HG03442 (cell line): ENCODE data around the gene KCNIP1.
"Not testable (repeated sequence)": the region's sequence is repeated elsewhere in the genome, so short reads cannot be mapped to it uniquely, and the experiment has no call there.

ENCODE experiments used
- ATAC-seq: cut with Tn5 transposase; IDR thresholded peaks from one replicate; pipeline ENCODE4 v1.9.1; 2021; ENCODE audit warnings: mild to moderate bottlenecking, moderate library complexity; ENCODE audit not compliant: unreplicated experiment

Gene KCNIP1

GRCh38 chr5:170746075-170746960 lies 242.5 kb downstream of the KCNIP1 start:
- no peak for ATAC-seq

GRCh38 chr5:170746961-170747340 lies 243.1 kb downstream of the KCNIP1 start:
- ATAC-seq = no peak

GRCh38 chr5:170747357-170747756 lies 243.5 kb downstream of the KCNIP1 start:
- ATAC-seq = no peak

- no peak for ATAC-seq
Measured at GRCh38 chr5:170747851-170748250, 244.0 kb downstream of the KCNIP1 start.

DNA sequence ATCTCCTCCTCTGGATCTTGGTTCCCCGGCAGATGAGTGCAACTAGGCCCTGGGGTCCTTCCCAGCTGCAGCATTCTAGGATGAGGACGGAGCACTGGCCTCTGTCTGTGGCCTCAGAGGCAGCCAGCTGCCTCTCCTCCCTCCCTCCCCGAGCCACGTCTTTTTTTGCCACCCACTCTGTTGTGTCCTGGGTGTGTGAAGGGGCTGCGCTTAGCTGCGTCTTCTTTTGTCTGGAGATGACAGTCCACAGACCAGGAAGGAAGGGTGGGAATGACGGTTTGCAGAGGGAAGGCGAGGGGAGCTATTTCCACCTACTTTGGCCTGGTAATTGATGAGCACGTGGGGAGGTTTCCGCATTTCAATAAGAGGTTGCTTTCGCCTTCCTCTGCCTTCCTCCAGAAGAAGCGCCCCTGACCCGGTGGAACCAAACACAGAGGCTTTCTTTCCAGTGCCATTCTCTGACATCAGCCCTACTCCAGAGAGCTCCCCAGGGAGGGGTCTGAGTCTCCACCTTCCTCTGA lies 245.2 kb downstream of the KCNIP1 start:
- ATAC-seq = no peak

DNA sequence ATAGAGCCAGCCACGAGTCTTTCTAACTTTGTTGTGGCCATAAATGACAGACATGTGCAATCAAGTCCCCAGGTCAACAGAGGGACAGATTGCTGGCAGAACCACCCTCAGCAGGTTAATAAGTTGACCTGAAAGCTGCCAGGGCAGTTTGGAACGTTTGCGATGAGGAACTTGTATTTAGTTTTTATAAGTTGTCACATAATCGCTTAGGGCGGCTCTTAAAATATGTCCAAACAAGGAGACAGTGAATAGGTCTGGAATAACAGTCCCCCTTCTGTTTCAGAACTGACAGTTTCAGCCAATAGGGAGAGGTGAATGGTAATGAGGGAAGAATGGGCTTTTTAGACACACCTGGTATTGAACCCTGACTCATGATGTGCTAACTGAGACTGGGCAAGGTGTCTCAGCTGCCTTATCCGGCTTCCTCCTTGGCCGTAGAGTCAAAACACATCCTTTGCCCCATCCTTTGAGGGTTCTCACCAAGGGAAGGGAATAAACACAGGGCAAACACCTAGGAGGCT lies 246.2 kb downstream of the KCNIP1 start:
- ATAC-seq = no peak

DNA sequence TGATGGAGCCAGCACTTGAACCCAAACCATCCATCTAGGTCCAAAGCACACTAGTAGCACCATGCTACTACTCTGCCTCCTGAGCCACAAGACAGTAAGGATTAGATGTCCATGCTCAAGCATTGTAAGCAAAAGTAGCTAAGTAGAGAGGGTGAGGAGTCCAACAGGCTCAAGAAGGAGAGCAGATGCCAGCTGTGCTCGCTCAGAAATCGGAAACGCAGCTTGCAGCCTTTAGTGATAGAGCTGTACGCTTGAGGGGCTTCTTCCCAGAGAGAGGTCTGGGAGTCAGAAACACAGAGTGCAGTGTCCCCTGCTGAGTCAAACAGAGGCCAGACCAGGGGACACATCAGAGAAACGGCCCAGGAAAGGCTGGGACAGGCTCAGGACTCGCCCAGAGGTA lies 247.0 kb downstream of the KCNIP1 start:
- ATAC-seq = no peak

GRCh38 chr5:170751631-170752030 lies 247.8 kb downstream of the KCNIP1 start:
- no peak for ATAC-seq

DNA sequence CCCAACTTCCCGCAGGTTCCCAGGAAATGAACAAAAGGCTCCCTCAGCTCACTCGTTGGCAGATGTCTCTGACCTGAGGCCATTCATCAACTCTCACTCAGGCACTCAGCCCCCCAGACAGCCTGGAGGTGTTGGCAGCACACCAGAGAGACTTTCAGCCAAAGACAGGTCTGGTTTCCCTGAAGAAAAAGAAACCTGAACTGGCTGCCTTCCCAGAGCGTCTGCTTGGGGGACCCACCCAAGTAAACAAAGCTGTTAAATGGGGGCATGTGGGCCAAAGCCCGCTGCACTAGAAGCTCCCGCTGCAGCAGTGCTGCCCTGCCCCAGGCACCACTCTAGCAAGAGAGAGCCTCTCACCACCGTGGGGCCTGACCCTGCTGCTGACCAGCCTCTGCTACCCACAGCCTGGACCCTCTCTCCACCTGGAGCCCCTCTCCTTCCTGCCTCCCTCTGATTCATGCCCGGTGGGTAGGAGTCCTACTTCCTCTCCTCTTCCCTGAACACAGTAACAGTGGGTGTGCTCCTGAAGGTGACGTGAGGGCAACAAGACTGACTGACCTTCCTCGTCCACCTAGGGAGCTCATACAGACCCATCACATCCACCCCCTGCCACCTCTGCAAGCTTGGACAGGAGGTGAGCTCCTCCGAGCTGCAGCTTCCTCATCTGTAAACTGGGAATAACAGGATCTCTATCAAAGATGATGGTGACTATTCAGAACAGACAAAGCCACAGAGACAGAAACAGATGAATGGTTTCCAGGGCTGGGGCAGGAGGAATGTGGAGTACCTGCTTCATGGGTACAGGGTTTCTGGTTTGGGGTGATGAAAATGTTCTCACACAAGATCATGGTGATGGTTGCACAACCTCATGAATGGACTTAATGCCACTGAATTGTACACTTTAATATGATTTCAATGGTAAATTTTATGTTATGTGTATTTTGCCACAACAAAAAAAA lies 248.7 kb downstream of the KCNIP1 start:
- ATAC-seq = no peak

DNA sequence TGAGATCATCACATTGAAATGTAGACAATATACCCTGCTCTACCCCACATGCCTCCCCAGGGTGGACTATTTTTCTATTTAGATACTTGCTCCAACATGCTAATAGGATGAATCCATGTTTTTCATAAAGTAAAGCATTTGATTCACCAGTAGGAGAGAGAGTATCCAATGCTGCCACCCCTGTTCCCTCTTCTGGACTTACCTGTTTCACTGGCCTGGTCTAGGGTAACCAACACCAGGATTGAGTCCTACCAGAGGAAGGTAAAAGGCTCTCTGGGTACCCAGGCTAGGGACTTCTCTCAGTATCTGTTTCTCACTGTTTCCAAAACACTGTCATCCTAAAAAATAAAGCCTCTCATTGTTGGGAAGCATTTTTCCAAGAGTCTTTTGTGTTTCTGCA lies 249.5 kb downstream of the KCNIP1 start:
- ATAC-seq = no peak

- ATAC-seq = not testable (repeated sequence)
Measured at GRCh38 chr5:170754508-170754907, 250.7 kb downstream of the KCNIP1 start.

DNA sequence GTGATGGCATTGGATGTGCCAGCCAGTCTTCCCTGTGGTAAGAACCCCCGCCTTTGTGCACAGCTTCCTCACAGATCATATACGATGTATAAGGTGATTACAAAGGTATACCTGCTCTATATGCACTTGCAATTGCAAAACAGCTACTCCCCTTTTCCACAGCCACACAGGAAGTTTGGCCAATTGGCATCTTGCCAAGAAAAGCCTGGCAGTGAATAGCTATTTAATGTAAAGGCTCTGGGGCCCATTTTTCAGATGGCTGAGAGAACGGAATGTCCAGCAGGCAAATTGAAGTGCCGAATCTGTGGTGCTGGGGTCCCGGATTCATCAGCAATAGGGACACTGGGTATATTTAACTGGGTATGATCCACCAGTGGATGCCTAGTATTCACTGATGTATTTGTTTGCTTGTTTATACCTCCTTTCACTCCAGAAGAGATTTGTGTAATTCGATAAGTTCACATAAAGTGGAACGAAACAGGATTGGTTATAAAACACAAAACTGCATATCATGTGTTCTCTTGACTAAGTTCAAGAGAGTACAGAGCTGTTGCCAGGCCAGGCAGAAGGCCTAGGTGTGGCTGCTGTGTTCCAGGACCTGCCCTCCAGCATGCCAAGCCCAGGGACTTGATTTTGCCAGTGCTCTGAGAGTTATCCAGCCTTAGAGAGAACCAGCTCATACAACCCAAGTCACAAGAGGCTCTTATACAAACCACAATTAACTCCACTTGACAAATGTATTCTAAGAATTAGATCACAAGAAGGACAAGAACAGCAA lies 252.0 kb downstream of the KCNIP1 start:
- ATAC-seq = no peak

GRCh38 chr5:170756691-170757090 lies 252.9 kb downstream of the KCNIP1 start:
- no peak for ATAC-seq

- ATAC-seq = peak; percentile 83
Measured at GRCh38 chr5:170757182-170757601, 253.4 kb downstream of the KCNIP1 start.

DNA sequence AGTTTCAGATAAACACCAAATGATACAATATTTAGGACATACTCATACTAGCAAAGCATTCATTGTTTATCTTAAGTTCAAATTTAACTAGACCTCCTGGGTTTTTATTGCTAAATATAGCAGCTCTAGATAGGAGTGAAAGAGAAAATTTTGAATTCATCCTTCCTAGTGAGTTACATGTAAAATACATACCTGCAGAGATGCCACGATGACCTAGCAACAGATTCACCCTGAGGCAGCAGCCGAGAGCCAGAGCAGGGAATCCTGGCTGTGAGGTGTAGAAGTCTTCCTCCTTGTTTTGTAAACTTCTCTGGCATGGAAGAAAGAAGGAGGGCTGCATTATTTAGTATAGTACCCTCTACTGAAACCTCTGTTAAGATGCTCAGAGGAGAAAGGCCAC lies 253.8 kb downstream of the KCNIP1 start:
- no peak for ATAC-seq

GRCh38 chr5:170758481-170758880 lies 254.7 kb downstream of the KCNIP1 start:
- ATAC-seq = no peak

DNA sequence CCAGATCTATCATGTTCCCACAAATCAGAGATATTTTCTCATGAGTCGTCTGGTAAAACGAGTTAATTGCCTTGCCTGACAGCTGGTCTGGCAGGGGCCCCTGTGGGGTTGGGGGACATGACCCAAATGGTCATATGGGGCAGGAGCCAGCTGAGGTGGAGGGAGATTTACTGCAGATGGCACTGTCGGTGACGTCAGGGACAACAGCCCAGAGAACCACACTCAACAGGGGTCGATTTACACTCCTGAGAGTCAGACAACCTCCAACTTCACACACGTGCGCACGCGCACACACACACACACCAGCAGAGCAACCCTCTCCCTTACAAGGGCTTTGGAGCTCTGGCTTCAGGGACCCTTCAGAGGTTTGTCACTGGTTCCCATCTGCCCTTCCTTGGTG lies 256.3 kb downstream of the KCNIP1 start:
- no peak for ATAC-seq

DNA sequence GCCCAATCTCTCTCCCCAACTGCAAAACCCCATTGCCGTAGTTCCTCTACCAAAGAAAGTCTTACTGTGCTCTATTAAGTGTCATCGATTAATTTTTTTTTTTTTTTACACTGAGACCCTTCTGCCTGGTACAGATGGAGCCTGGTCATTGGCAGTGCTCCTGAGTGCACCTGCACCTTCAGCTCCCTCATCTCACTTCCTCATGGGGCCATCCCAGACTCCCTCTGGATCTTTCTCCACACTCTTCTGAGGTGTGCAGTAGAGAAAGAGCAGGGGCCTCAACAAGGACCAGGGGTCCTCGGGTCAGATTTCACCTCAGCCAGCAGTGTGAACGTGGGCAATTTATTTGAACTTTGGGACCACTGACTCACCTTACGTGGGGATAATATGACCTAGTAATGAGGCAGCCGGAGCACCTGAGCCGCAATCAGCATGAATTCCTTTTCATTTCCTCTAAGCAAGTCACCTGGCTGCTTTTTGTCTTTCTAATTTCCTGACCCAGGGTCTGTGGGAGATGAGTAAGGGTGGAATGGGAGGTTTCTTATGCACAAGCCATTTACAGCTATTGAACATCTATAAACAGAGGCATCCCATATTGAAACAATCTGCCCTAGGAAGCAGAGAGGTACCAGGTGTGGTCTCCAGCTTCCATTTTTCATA lies 257.4 kb downstream of the KCNIP1 start:
- no peak for ATAC-seq

DNA sequence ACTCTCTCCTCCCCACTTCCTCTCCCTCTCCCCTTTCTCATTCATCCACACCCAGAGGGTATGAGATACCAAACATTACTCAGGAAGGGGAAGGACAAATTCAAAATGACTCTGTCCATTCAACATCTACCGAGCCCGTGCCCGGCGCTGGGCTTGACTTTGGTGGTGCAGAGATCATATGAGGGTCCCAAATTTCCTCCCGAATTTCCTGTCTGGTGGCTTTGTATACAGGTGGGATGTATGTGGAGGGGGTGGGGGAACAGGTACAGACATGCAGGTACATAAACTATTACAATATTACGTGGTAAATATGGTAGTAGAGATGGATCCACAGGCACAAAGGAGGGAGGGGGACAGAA lies 257.9 kb downstream of the KCNIP1 start:
- no peak for ATAC-seq

DNA sequence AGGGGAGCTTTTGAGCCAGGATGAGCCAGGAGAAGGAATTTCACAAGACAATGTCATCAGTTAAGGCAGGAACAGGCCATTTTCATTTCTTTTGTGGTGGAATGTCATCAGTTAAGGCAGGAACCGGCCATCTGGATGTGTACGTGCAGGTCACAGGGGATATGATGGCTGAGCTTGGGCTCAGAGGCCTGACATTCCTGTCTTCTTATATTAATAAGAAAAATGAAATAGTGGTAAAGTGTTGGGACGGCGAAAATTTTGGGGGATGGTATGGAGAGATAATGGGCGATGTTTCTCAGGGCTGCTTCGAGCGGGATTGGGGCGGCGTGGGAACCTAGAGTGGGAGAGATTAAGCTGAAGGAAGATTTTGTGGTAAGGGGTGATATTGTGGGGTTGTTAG lies 258.5 kb downstream of the KCNIP1 start:
- ATAC-seq = not testable (repeated sequence)
